Dermis blood vessel endothelial cell (primary cell): ENCODE measurements around the gene POMT2. TPM values are rescaled to one million over a fixed set of nuclear protein-coding genes. Genes with fewer than 3 reads are reported as not detected.

Experiments used
- DNase-seq: peaks from one replicate; pipeline ENCODE4 v3.0.0; 2010
- total RNA-seq: library from RNA; depleted of rRNA; stranded (reverse); fragments of >200 nt; gene quantifications from 2 replicates; pipeline ENCODE4 v1.2.3, GENCODE V29; 2014

Gene POMT2
- total RNA-seq, 1 donor from 2014 or later = 8.5 TPM

- no peak for DNase-seq
Measured at GRCh38 chr14:77231721-77232120, 89.0 kb downstream of the POMT2 start.

- DNase-seq = no peak
Measured at GRCh38 chr14:77230914-77231313, 89.8 kb downstream of the POMT2 start.

GRCh38 chr14:77228056-77228455 lies 92.6 kb downstream of the POMT2 start:
- no peak for DNase-seq

GRCh38 chr14:77225892-77226557 lies 94.7 kb downstream of the POMT2 start:
- DNase-seq = no peak

- no peak for DNase-seq
Measured at GRCh38 chr14:77225254-77225653, 95.4 kb downstream of the POMT2 start.

Other genes starting within 250 kb of the POMT2 start
- gene CIPC, start 222.6 kb downstream of the POMT2 start, total RNA-seq = 13.5 and 14.1 TPM in 2 replicates
- not detected in 2 replicates for gene ZDHHC22, start 179.1 kb downstream of the POMT2 start, total RNA-seq
- under 0.01 TPM in 1 of 2 replicates, not detected in the other for gene TMEM63C, start 139.1 kb downstream of the POMT2 start, total RNA-seq
- 0.05 TPM in 1 of 2 replicates, not detected in the other for gene NGB, start 49.7 kb downstream of the POMT2 start, total RNA-seq
- gene GSTZ1, start 153 bp upstream of the POMT2 start, total RNA-seq = 31.3 and 34.2 TPM in 2 replicates
- 11.2 and 12.9 TPM in 2 replicates for gene TMED8, start 56.2 kb upstream of the POMT2 start, total RNA-seq
- 0.88 and 1.0 TPM in 2 replicates for gene SAMD15, start 56.5 kb upstream of the POMT2 start, total RNA-seq
- under 0.01 TPM in 1 of 2 replicates, not detected in the other for gene NOXRED1, start 102.6 kb upstream of the POMT2 start, total RNA-seq
- 34.1 and 38.1 TPM in 2 replicates for gene VIPAS39, start 136.7 kb upstream of the POMT2 start, total RNA-seq
- 106 and 187 TPM in 2 replicates for gene AHSA1, start 137.2 kb upstream of the POMT2 start, total RNA-seq
- gene ISM2, start 177.9 kb upstream of the POMT2 start, total RNA-seq = 0.14 and 0.17 TPM in 2 replicates